Measurements from ENCODE around the gene CDK6. TPM values are rescaled to one million over a fixed set of nuclear protein-coding genes. Genes with fewer than 3 reads are reported as not detected.

The CDK6 gene
- polyA plus RNA-seq, 1 donor (not counting 4 experiments of a cell fraction or from before 2014, with no cell fraction given), result 53.5 TPM

GRCh38 chr7:92702535-92702934 lies 133.8 kb downstream of the CDK6 start:
- Histone ChIP-seq H3K79me2 (ENCODE audit: control insufficient read depth, insufficient read depth, low read length) (peaks cover 56% of the 10 kb centered on the region), H3K9me3 (ENCODE audit: control insufficient read depth, low read depth, low read length) (no peaks in the 10 kb centered on the region)
- no peak for TF ChIP-seq EZH2 (IDR thresholded peaks at IDR 0.05; ENCODE audit: low read length)
- TF ChIP-seq, protein P1, sequence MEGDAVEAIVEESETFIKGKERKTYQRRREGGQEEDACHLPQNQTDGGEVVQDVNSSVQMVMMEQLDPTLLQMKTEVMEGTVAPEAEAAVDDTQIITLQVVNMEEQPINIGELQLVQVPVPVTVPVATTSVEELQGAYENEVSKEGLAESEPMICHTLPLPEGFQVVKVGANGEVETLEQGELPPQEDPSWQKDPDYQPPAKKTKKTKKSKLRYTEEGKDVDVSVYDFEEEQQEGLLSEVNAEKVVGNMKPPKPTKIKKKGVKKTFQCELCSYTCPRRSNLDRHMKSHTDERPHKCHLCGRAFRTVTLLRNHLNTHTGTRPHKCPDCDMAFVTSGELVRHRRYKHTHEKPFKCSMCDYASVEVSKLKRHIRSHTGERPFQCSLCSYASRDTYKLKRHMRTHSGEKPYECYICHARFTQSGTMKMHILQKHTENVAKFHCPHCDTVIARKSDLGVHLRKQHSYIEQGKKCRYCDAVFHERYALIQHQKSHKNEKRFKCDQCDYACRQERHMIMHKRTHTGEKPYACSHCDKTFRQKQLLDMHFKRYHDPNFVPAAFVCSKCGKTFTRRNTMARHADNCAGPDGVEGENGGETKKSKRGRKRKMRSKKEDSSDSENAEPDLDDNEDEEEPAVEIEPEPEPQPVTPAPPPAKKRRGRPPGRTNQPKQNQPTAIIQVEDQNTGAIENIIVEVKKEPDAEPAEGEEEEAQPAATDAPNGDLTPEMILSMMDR (optimal IDR thresholded peaks at IDR 0.05 in 1 of 3, IDR thresholded peaks at IDR 0.05 in 1 of 3, conservative IDR thresholded peaks at IDR 0.05 in 1 of 3; ENCODE audit: extremely low read depth in 1 of 3, insufficient read depth in 2 of 3, low read length in 3 of 3), result no peak

GRCh38 chr7:92699966-92700514 lies 136.3 kb downstream of the CDK6 start:
- TF ChIP-seq EZH2 (IDR thresholded peaks at IDR 0.05; ENCODE audit: low read length), result no peak
- TF ChIP-seq, protein P1 (optimal IDR thresholded peaks at IDR 0.05 in 1 of 3, IDR thresholded peaks at IDR 0.05 in 1 of 3, conservative IDR thresholded peaks at IDR 0.05 in 1 of 3; ENCODE audit: extremely low read depth in 1 of 3, insufficient read depth in 2 of 3, low read length in 3 of 3), result no peak
- peaks cover 0 to 3% of the 10 kb centered on the region in 2 experiments for H3K36me3 ChIP-seq (ENCODE audit: control insufficient read depth in 2 of 2, extremely low read depth in 1 of 2, insufficient read depth in 2 of 2, low read length in 2 of 2)
- no peaks in the 10 kb centered on the region for H3K27me3 ChIP-seq (ENCODE audit: control insufficient read depth, extremely low read depth, insufficient read depth, low read length)
- DNase-seq (ENCODE audit: low read depth, low spot score), result no peak
- peaks cover 72% of the 10 kb centered on the region for H3K79me2 ChIP-seq (ENCODE audit: control insufficient read depth, insufficient read depth, low read length)
- H3K9me3 ChIP-seq (ENCODE audit: control insufficient read depth, low read depth, low read length), result no peaks in the 10 kb centered on the region
- no peak overlapping the region for H3K27ac ChIP-seq (ENCODE audit: control insufficient read depth, insufficient read depth, low read length)
- no peak overlapping the region for H3K9ac ChIP-seq (ENCODE audit: control insufficient read depth, extremely low read depth, insufficient read depth, low read length)
- H2AFZ ChIP-seq (ENCODE audit: control insufficient read depth, low read length), result no peak overlapping the region
- H3K4me2 ChIP-seq (ENCODE audit: control insufficient read depth, extremely low read depth, insufficient read depth, low read depth, low read length), result no peak overlapping the region
- no peak for FAIRE-seq
- no peaks in the 10 kb centered on the region for H3K9me1 ChIP-seq (ENCODE audit: control insufficient read depth, extremely low read depth, insufficient read depth, low read length)
- dilution Hi-C loops (cut with MboI; ENCODE audit: extremely low pct_ligation_motif_present, low sequenced_read_pairs), result no loop called here
- no peak overlapping the region for H3K4me3 ChIP-seq (ENCODE audit: control insufficient read depth in 2 of 3, extremely low read depth in 1 of 3, insufficient read depth in 2 of 3, low read depth in 1 of 3, low read length in 3 of 3)
- H4K20me1 ChIP-seq (ENCODE audit: control insufficient read depth, extremely low read depth, insufficient read depth, low read length), result no peaks in the 10 kb centered on the region
- peaks cover 4% of the 10 kb centered on the region for H3K4me1 ChIP-seq (ENCODE audit: control insufficient read depth, extremely low read depth, insufficient read depth, low read length)

More at GRCh38 chr7:92702535-92702934, 133.8 kb downstream of the CDK6 start:
- H3K9me1 ChIP-seq (ENCODE audit: control insufficient read depth, extremely low read depth, insufficient read depth, low read length), result no peaks in the 10 kb centered on the region
- dilution Hi-C loops (cut with MboI; ENCODE audit: extremely low pct_ligation_motif_present, low sequenced_read_pairs), result no loop called here
- H3K36me3 ChIP-seq (ENCODE audit: control insufficient read depth in 2 of 2, extremely low read depth in 1 of 2, insufficient read depth in 2 of 2, low read length in 2 of 2), result peaks cover 0 to 1% of the 10 kb centered on the region in 2 experiments
- H3K4me3 ChIP-seq (ENCODE audit: control insufficient read depth in 2 of 3, extremely low read depth in 1 of 3, insufficient read depth in 2 of 3, low read depth in 1 of 3, low read length in 3 of 3), result no peak overlapping the region
- H3K4me2 ChIP-seq (ENCODE audit: control insufficient read depth, extremely low read depth, insufficient read depth, low read depth, low read length), result no peak overlapping the region
- no peak overlapping the region for H3K9ac ChIP-seq (ENCODE audit: control insufficient read depth, extremely low read depth, insufficient read depth, low read length)
- H4K20me1 ChIP-seq (ENCODE audit: control insufficient read depth, extremely low read depth, insufficient read depth, low read length), result no peaks in the 10 kb centered on the region
- DNase-seq (ENCODE audit: low read depth, low spot score), result no peak
- no peak for FAIRE-seq
- H3K27ac ChIP-seq (ENCODE audit: control insufficient read depth, insufficient read depth, low read length), result no peak overlapping the region
- H3K27me3 ChIP-seq (ENCODE audit: control insufficient read depth, extremely low read depth, insufficient read depth, low read length), result no peaks in the 10 kb centered on the region
- H3K4me1 ChIP-seq (ENCODE audit: control insufficient read depth, extremely low read depth, insufficient read depth, low read length), result no peaks in the 10 kb centered on the region
- no peak overlapping the region for H2AFZ ChIP-seq (ENCODE audit: control insufficient read depth, low read length)

All from keratinocyte (primary cell).